Amniotic stem cell (primary cell): ENCODE results near the gene KRCC1.
"Not testable (repeated sequence)": the region's sequence is repeated elsewhere in the genome, so short reads cannot be mapped to it uniquely, and the experiment has no call there.

Experiments used
- DNase-seq: peaks from one replicate; lab custom pipeline; 2025; lab: John Stamatoyannopoulos, UW

KRCC1 gene

DNA sequence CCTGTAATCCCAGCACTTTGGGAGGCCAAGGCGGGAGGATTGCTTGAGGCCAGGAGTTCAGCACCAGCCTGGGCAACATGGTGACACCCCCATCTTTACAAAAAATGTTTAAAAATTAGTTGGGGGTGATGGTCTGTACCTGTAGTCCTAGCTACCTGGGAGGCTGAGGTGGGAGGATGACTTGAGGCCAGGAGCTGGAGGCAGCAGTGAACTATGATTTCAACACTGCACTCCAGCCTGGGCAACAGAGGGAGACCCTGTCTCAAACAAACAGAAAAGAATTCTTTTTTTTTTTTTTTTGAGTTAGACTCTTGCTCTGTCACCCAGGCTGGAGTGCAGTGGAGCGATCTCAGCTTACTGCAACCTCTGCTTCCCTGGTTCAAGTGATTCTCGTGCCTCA is 55.1 kb downstream of the KRCC1 start:
- not testable (repeated sequence) for DNase-seq

DNA sequence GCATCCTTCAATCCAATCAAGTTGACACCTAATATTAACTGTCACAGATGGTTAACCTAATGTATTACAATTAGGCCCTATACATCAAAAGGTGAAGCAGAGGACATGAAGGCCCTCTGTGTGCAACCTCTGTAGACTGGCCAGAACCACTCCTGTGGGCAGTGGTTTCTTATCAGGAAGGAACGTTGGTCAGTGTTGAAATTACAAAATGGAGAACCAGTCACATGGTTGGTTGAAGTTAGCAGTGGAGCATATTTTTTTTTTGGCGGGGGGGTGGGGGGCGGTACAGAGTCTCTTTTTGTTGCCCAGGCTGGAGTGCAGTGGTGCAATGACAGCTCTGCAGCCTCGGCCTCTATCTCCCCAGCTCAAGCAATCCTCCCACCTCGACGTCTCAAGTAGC is 59.0 kb downstream of the KRCC1 start:
- DNase-seq = no peak

DNA sequence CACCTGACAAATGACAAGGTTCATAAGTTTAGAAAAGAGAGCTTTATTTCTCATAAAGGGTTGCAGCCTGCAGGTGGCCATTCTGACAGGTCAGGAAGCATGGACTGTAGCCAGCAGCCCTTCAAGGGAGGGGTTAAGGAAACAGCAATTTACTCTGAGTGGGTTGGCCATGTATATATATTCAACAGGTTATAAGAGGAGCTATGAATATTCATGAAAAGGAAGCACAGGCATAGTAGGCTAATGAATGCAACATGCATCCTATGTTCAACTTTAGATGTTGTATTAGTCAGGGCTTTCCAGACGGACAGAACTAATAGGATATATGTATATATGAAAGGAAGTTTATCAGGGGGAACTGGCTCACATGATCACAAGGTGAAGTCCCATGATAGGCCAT is 59.8 kb downstream of the KRCC1 start:
- DNase-seq = no peak

DNA sequence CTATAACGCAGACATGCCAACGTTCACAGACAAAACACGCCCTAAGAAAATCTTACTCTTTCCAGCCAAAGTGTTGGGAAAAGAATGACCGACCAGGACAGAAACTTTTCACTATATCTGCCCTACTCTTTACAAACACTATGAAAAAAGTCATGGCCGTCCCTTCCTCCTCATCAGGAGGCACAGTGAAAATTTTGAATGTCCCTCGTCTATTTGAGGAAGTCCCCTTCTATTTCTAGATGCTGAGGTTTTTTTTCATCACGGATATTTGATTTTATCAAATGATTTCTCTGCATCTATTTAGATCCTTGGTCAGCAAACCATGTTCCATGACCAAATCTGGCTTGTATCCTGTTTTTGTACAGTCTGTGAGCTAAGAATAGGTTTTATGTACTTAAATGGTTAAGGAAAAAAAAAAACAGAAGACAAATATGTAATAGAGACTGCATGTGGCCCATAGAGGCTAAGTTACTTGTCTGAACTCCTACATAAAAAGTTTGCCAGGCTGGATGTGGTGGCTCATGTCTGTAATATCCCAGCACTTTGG is 61.2 kb downstream of the KRCC1 start:
- not testable (repeated sequence) for DNase-seq

DNA sequence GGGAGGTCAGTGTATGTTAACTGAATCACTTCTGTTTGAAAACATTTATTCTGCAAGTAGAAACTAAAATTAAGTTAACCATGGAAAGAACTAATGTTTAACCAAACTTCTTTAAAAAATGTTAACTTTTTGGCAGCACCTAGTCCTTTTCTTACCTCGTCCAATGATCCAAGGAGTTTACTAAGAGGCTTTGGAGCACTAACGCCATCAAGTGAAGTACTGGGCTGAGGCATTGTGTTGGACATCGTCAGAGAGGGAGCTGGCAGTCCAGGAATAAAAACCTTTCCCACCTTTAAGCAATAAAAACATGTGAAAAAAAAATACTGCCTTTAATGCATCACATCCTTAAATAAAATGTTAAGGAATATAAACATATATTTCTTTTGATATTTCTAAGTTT is 63.0 kb downstream of the KRCC1 start:
- DNase-seq = not testable (repeated sequence)

DNA sequence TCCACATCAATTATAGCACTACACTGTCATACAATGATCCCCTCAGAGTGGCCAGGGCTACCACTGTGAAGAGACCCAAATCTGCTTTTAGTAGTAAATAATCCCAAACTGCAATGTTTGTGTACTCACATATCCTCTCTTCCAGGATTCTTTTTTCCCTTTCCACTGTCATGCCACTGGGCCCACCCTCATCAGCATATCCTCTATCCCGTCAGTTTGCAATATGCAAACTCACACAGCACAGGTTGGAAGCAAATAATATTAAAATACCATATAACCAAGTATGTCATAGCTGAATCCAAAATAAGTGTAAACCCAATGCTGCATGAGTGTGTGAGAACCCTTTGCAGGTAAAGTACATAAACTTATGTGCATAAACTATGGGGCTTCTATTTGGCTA is 68.1 kb downstream of the KRCC1 start:
- not testable (repeated sequence) for DNase-seq

DNA sequence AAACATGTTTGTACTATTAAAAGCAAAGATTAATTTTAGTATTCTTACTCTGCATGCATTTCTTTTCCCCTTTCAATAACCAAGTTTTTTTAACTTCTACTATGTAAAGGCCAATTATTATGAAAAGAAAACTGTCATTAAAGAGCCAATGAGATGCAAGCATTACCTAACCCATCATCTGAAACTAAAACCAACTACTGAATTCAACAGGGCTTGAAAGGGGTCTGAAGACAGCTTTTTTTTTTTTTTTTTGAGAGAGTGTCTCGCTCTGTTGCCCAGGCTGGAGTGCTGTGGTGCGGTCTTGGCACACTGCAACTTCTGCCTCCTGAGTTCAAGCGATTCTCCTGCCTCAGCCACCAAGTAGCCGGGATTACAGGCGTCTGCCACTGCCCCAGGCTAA is 69.7 kb downstream of the KRCC1 start:
- DNase-seq = not testable (repeated sequence)

DNA sequence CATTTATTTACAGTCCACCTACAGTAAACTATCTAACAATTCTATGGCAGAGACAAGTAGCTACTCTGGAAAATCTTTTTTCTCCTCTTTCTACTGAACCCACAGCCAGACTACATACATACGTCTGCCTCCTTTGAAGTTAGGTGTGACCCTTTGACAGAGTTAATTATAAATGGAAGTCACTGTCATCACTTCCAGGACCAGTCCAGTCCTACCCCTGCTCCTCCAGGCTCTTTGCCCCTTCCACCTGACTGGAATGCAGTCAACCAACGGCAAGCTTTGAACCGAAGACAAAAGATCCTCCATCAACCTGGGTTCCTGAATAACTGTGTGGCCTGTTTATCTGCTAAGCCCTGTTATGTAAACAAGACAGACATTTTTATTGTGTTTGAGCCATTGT is 74.4 kb downstream of the KRCC1 start:
- DNase-seq = not testable (repeated sequence)
